GM18858 (cell line): ENCODE data around the gene SFTPA2.
"Not testable (repeated sequence)": the region's sequence is repeated elsewhere in the genome, so short reads cannot be mapped to it uniquely, and the experiment has no call there.

Experiments used
- ATAC-seq: cut with Tn5 transposase; IDR thresholded peaks from one replicate; pipeline ENCODE4 v1.9.1; 2021; ENCODE audit not compliant: unreplicated experiment

SFTPA2 gene

DNA sequence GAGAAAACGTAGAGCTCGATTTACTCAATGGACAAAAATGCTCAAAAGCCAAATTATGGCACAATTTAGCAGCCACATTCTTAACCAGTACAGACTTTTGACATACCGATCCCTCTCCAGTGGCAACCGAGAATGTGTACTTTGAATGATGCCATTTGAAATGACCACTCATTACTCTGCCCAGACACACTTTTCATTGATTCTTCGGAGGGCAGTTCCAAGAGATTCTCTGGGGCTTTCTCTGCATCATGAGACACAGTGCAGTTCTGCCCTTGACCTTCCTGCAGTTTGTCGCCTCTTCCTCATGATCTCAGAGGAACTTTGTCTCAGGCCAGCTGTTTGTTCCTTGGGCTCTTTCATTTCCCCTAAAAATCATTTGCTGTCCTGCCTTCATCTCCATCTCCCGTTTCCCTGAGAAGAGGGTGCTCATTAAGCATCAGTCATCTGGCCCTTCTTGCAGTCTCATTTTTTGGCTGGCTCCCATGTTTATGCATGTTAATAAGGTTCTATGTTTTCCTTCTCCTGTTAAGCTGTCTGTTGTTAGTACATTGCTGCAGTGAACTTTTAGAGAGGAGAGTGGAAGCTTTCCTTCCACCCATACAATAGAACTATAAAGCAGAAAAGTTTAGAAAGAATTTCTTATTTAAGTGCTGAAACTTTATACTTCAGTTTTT, 43.5 kb downstream of the SFTPA2 start:
- not testable (repeated sequence) for ATAC-seq

DNA sequence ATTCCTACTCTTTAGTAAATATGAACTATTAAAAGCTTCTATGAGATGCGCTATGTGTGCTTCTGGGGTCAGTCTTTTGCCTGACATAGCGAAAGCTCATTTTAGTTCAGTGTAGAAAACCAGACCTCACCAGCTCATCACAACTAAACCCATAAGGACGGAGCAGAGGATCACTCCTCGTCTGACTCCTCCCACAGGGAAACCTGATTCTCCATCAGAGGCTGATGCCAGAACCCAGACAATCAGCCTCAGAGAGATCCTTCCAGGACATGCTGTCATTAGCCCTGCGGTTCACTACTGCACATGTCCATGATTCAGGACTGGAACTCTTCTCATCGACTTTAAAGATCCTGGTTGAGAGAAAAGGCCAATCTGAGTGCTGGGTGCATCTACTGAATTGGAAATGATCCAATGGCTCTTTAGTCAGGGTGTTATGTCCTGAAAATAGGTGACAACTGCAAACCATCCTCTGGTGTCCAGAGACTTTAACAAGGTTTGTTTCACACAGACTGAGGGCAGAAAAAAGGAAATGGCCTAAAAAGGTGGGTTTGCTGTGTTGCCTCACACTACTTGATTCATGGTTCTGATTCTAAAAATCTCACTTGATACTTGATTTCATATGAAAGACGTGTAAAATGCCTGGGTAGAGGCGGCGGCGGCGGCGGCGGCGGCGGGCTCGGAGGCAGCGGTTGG, 48.2 kb downstream of the SFTPA2 start, which contains the start of gene EIF5AL1:
EIF5AL1 (plus strand) TSS at position 643 of the 693 bp plus-strand sequence. CDS start 117 bp downstream, outside the sequence.
- ATAC-seq, result not testable (repeated sequence)

DNA sequence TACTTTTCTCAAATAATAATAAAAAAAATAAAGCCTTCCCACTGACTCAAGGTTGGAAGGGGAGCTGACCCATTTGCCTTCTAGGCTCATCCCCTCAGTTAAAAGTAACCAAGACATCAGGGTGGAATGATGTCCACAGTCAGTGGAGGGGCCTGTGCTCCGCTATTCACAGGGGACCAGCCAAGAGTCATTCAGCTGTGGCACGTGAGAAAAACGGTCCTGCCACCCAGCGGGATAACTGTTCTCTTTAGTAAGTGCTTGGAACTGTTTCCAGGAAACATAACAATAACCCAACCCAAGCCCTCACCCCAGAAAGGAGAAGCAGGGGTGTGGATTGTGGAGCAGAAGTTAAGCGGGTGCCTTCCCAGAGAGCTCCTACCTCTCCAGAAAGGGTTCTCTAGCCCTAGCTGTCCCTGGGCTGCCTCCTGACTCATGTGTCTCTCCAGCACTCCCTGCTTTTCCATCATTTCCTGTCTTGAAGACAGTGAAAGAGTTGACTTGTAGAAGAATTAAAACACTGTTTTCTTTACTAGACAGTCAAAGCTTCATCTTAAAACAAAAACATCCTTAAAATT, 50.2 kb downstream of the SFTPA2 start:
- ATAC-seq, result not testable (repeated sequence)

DNA sequence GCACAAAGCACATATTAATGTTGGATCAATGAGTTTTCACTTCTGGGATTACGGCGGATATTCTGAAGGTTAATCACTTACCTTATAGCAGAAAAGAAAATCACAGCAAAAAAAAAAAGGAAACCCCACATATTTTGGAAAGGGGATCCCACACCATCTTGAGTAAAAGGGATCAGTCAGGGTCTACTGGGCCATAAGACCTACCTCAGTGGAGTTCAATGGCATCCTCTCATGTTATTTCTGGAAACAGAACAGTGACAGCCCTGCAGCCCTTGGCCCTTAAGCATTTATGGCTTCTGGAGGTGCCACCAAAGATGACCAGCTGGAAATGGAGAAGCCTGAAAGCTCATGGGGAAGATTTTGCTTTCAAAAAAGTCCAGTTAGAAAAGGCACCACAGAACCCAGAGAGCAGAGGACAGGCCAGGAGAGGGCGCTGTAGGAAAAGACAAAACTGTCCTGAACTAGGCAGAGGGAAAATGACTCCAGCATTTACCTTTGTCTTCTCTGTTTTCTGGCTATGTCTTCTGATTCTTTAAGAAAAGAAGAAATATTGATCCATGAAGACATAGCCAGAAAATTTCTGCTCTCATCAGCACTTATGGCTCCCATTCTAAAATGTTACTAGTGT, 50.8 kb downstream of the SFTPA2 start:
- not testable (repeated sequence) for ATAC-seq

DNA sequence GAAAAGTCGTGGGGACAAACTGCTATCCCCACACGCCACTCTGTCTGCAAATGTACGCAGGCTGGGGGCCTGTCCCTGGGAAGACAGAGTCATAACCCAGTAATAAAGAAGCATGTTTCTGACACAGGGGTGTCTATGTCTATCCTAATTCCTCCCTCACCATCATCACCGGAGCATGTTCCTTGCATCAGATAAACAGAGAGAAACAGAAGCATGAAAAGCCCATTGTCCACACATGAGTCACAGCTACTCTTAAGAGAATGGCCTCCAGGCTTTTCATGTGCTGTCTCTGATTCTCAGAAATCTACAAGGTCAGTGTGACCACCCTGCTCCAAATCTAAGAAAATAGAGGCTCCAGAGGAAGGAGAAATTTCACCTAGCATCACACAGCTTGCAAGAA, 52.0 kb downstream of the SFTPA2 start:
- ATAC-seq, result not testable (repeated sequence)

DNA sequence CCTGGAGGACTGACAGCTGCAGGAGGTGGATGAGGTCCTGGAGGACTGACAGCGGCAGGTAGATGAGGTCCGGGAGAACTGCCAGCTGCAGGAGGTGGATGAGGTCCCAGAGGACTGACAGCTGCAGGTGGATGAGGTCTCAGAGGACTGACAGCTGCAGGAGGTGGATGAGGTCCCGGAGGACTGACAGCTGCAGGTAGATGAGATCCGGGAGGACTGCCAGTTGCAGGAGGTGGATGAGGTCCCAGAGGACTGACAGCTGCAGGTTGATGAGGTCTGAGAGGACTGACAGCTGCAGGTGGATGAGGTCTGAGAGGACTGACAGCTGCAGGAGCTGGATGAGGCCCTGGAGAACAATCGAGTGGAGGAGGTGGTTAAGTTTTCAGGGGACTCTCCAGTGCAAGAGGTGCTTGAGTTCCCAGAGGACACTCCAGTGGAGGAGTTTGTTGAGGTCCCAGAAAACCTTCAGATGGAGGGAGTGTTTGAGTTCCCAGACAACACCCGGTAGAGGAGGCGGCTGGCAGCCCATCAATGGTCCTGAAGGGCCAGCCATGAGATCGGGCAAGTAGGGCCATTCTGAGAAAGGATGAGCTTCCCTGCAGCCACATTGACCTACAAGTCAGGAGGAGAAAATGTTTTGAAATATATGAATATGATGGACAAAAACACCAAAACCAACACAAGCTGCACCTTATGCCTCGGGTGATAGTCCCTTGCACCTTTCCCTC, 52.6 kb downstream of the SFTPA2 start:
- no peak for ATAC-seq
